GM18508 (cell line): ENCODE measurements around the gene LDB3.

Experiments used
- ATAC-seq: cut with Tn5 transposase; IDR thresholded peaks from one replicate; pipeline ENCODE4 v1.9.1; 2021; ENCODE audit warnings: moderate number of reproducible peaks; ENCODE audit not compliant: insufficient read depth, unreplicated experiment

The LDB3 gene

GRCh38 chr10:86755740-86756510 lies 87.6 kb downstream of the LDB3 start:
- no peak for ATAC-seq

GRCh38 chr10:86756511-86757112 lies 88.3 kb downstream of the LDB3 start, which contains the start of gene BMPR1A:
BMPR1A (plus strand) TSS chr10:86756619; CDS start chr10:86876019, 119,400 bp downstream.
- ATAC-seq = no peak

GRCh38 chr10:86757113-86757972 lies 89.0 kb downstream of the LDB3 start:
- no peak for ATAC-seq

- ATAC-seq = no peak
Observed at GRCh38 chr10:86758189-86759072, 90.1 kb downstream of the LDB3 start.

GRCh38 chr10:86759073-86759672 lies 90.9 kb downstream of the LDB3 start:
- ATAC-seq = no peak

- ATAC-seq = no peak
Observed at GRCh38 chr10:86763404-86763803, 95.1 kb downstream of the LDB3 start.

GRCh38 chr10:86765548-86765947 lies 97.2 kb downstream of the LDB3 start:
- ATAC-seq = no peak

- no peak for ATAC-seq
Observed at GRCh38 chr10:86768412-86769062, 100.2 kb downstream of the LDB3 start.

GRCh38 chr10:86769991-86770390 lies 101.7 kb downstream of the LDB3 start:
- ATAC-seq = no peak

- ATAC-seq = no peak
Observed at GRCh38 chr10:86770412-86770960, 102.2 kb downstream of the LDB3 start.

GRCh38 chr10:86773498-86773897 lies 105.2 kb downstream of the LDB3 start:
- ATAC-seq = no peak

- ATAC-seq = no peak
Observed at GRCh38 chr10:86775056-86775869, 107.0 kb downstream of the LDB3 start.

- no peak for ATAC-seq
Observed at GRCh38 chr10:86775870-86776180, 107.5 kb downstream of the LDB3 start.

- no peak for ATAC-seq
Observed at GRCh38 chr10:86779220-86780017, 111.1 kb downstream of the LDB3 start.

GRCh38 chr10:86782701-86783418 lies 114.5 kb downstream of the LDB3 start:
- ATAC-seq = no peak

- no peak for ATAC-seq
Observed at GRCh38 chr10:86785037-86785436, 116.7 kb downstream of the LDB3 start.
